Measurements from ENCODE around the gene AXIN1.

The AXIN1 gene

GRCh38 chr16:359067-359763, 6.7 kb upstream of the AXIN1 start:
- CTCF ChIA-PET = no interaction called here
- no peak for TF ChIP-seq CTCF (conservative IDR thresholded peaks at IDR 0.05; ENCODE audit: low read depth)
- no peak overlapping the region for H3K27ac ChIP-seq
- no peak for DNase-seq (ENCODE audit: low spot score)
- POLR2A ChIA-PET (ENCODE audit: low non-redundant PET) = no interaction called here

GRCh38 chr16:356741-357140, 4.2 kb upstream of the AXIN1 start:
- no peak overlapping the region; the same call in 1 of the 2 replicates for H3K27ac ChIP-seq
- TF ChIP-seq CTCF (conservative IDR thresholded peaks at IDR 0.05; ENCODE audit: low read depth) = no peak
- ChIA-PET POLR2A (ENCODE audit: low non-redundant PET) (no interaction called here), CTCF (no interaction called here)
- no peak for DNase-seq (ENCODE audit: low spot score)

- no peak for TF ChIP-seq CTCF (conservative IDR thresholded peaks at IDR 0.05; ENCODE audit: low read depth)
- ChIA-PET POLR2A (ENCODE audit: low non-redundant PET) (no interaction called here), CTCF (no interaction called here)
- peak overlapping the region; percentile 94 for H3K27ac ChIP-seq
- no peak for DNase-seq (ENCODE audit: low spot score)
Measured at GRCh38 chr16:354971-355461, 2.5 kb upstream of the AXIN1 start.

- peak; percentile 69 for DNase-seq (ENCODE audit: low spot score)
- CTCF ChIA-PET = interaction anchor here (0.7 to 2.0 kb wide), 2 partner anchors 7 to 189 kb away, joined by 3 to 4 read pairs; no protein-coding TSS in a partner anchor
- POLR2A ChIA-PET (ENCODE audit: low non-redundant PET) = interaction anchor here (0.5 kb wide), 2 partner anchors 89 to 238 kb away, joined by 3 read pairs; no protein-coding TSS in a partner anchor
- TF ChIP-seq CTCF (conservative IDR thresholded peaks at IDR 0.05; ENCODE audit: low read depth) = no peak
- H3K27ac ChIP-seq = peak overlapping the region; percentile 94
Measured at GRCh38 chr16:354291-354881, 1.9 kb upstream of the AXIN1 start.

- peak overlapping the region; percentile 94 for H3K27ac ChIP-seq
- no peak for TF ChIP-seq CTCF (conservative IDR thresholded peaks at IDR 0.05; ENCODE audit: low read depth)
- ChIA-PET POLR2A (ENCODE audit: low non-redundant PET) (interaction anchor here (0.5 to 0.6 kb wide), 3 partner anchors 88 to 1100 kb away, joined by 3 to 7 read pairs (median 3); no protein-coding TSS in a partner anchor), CTCF (interaction anchor here (0.7 to 2.0 kb wide), 2 partner anchors 8 to 189 kb away, joined by 3 to 4 read pairs; no protein-coding TSS in a partner anchor)
- no peak for DNase-seq (ENCODE audit: low spot score)
Measured at GRCh38 chr16:353404-354290, 1.1 kb upstream of the AXIN1 start.

Data from RWPE1 (cell line).